NCI-H2196 treated with DMSO at 0.1 percent for 48 hours (cell line): ENCODE data around the gene OR7G3.

Experiments
- DNase-seq: peaks from one replicate; lab custom pipeline; 2025; ENCODE audit not compliant: unreplicated experiment; lab: John Stamatoyannopoulos, UW

OR7G3 gene

GRCh38 chr19:9126900-9127405, at the start of gene OR7G3:
OR7G3 (minus strand) TSS chr19:9126950; CDS start chr19:9126950, 0 bp downstream.
- DNase-seq = no peak

- DNase-seq = no peak
These were observed 48.6 kb upstream of the OR7G3 start for GRCh38 chr19:9175326-9175725.

DNA sequence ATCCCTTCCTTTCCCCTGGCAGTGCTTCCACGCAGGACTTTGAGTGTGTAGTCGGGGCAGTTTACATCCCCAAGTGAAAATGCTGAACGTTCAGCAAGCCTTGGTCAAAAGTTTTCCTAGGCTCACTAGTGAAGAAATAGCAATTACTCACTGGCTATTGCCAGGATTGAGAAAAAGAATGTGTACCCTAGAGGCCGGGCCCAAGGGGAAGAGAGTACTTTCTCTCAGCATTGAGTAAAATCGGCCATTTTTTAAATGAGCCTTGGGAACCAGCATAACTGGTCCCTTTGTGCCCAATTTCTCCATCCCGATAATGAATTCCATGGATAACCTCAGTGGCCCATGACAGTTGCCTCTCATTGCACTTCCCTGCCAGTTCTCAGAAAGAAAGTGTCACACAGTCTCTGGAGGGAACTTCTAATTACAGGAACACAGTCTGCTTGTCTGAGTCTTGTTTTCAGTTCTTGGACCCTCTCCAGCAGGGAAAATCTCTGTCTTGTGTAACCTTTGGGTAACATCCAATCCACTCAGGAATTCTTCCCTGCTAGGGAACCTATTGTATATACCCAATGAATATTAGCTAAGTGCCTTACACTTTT, 44.7 kb upstream of the OR7G3 start:
- no peak for DNase-seq

DNA sequence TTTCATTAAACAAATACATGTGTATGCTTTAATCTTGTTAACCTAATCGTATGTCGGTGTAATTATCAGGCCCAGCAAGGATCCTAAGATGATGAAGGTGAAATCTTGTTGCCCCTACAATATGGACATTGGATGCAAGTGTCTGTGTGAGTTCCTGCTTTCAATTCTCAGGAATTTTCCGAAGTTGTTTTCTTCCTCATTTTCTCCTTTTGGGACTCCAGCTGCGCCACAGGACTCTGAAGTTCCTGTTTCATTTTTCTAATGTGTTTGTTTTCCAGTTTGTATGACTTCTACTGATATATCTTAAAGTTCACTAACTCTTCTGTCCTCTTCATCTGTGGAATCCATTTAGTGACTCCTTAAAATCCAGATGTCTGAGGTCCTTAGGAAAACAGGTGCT, 40.1 kb upstream of the OR7G3 start:
- DNase-seq = no peak

- DNase-seq = no peak
These were observed 38.5 kb upstream of the OR7G3 start for GRCh38 chr19:9165261-9165660.

- no peak for DNase-seq
These were observed 34.7 kb upstream of the OR7G3 start for GRCh38 chr19:9161427-9161826.

DNA sequence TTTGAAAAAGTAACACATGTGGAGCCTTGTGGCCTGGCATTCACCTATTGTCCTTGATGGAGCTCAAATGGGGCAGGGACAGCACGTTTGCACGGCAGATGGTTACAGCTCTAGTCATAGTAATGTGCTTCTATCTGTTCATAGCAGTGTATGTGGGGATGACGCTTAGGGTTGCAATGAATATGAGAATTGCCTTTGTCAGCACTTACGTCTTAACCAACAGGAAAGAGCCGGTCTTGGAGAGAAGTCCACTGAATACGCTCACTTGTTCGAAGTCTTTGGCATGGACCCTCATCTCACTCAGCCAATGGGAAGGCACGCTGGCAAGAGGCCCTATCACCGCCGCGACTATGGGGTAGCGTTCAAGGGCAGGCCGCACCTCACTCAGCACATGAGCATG, 33.1 kb upstream of the OR7G3 start:
- DNase-seq = no peak

GRCh38 chr19:9156304-9156703, 29.6 kb upstream of the OR7G3 start:
- no peak for DNase-seq

DNA sequence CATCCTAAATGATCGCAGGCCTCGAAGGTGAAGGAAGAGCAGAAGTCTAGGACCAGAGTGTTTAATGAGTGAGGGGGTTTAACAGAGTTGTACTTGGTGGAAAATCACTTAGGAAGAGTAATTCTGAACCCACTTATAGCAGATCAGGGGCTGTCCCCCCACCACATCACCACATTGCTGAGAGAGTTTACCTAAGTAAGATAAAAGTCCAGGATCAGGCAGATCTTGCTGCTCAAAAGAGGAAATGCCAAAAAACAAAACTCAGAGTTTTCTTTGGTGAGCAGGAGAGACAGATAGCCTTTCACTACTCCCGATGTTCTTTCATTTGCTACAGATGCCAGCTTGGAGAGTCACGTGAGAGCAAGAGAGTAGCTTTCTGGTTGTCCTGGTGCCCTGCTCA, 28.8 kb upstream of the OR7G3 start:
- no peak for DNase-seq

DNA sequence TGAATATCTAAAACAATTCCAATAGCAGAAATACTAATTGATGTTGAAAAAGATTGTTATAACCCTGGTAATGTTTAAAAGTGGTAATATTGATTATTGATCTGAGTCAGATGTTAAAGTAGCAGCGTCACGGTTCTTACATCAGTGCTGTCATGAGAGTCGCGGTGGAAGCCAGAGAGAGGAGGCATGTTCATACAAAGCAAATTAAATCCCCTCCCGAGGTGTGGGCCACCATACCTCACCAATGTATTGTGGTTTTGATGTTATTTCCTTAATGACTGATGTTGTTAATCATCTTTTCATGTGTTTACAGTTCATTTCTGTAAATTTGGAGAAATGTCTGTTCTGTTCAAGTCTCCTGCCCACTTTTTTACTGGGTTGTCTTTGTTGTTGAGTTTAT, 24.6 kb upstream of the OR7G3 start:
- DNase-seq = no peak

DNA sequence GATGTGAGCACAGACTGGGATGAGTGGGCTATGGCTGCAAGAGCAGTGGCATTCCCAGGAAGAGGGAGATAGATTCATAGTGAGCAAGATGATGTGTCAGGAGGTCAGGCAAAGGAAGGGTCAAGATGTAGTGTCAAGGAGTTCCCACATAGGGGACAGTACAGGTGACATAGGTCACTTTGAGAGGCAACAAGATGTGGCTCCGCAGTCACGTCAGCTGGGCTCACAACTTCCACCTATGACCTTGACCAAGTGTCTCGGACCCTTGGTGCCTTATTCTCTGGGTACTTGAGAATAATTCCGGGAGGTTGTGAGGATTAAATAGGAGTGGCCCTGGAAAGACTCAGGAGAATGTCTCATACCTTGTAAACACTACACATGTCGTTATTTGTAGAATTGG, 23.9 kb upstream of the OR7G3 start:
- no peak for DNase-seq

DNA sequence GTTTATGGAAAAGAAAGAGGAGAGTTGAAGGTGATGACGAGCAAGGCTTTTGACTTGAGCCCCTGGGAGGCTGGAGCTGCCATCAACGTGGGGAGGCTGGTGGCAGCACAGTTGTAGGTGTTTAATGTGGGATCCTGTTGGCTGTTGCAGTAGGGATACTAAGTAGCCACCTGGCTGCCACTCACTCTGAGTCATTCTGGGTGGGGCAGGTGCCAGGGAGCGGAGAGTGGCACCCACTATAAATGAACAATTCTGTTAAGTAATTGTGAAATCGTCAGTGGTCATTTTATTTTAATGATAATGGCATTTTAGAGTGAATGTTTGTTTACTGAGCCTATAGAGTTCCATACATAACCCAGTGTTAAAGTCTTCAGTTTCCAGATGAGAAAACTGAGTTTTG, 23.2 kb upstream of the OR7G3 start:
- no peak for DNase-seq

- no peak for DNase-seq
These were observed 21.9 kb upstream of the OR7G3 start for GRCh38 chr19:9148697-9149096.

DNA sequence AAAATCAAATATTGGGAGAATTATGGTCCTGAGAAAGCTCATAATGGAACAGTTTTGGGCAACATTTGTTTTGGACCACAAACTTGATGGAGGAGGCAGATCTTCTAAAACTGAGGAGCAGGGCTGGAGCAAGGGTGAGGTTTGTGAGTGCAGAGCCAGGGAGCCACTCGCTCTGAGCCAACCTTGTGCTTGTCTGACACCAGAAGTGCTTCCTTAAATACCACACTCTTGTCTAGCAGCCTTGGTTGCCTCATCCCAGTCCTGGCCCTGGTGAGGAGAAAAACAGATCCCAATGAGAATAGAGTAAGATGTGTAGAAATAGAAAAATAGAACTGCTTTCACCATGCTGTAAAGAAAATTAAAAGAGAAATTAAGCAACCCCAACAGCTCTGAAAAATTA, 20.1 kb upstream of the OR7G3 start:
- DNase-seq = no peak

DNA sequence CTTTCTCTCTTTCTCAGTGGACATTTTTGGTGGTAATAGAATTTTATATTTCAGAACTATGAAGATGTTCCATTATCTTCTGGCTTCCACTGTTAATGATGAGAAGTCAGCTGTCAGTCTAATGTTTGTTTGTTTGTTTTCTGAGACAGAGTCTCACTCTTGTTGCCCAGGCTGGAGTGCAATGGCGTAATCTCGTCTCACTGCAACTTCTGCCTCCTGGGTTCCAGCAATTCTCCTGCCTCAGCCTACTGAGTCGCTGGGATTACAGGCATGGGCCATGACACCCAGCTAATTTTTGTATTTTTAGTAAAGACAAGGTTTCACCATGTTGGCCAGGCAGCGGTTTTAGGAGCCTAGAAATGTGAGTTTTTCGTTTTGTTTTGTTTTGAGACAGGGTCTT, 18.2 kb upstream of the OR7G3 start:
- DNase-seq = no peak

GRCh38 chr19:9140159-9140874, 13.6 kb upstream of the OR7G3 start, which contains the start of gene ZNF317:
ZNF317 (plus strand) TSS chr19:9140397; CDS start chr19:9156017, 15,620 bp downstream.
- peak; percentile 86 for DNase-seq

- no peak for DNase-seq
These were observed 12.9 kb upstream of the OR7G3 start for GRCh38 chr19:9139609-9140158.

DNA sequence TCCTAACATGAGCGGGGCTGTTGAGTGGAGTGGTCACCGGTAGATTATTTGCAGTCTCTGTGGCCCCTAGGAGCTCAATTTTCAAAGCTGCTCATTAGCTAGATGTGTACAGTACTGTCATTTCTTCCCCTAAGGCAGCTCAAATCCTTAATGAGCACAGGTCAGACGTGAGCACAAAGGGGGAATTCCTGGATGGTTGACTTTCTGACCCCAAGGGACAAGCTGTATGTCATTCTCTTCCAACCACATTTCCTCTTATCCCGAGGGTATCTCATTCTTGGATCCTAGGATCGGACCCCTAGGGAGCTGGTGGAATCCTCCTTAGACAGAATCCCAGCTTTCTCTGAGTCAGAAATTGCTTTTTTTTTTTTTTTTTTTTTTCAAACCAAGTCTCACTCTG, 5.7 kb upstream of the OR7G3 start:
- no peak for DNase-seq

DNA sequence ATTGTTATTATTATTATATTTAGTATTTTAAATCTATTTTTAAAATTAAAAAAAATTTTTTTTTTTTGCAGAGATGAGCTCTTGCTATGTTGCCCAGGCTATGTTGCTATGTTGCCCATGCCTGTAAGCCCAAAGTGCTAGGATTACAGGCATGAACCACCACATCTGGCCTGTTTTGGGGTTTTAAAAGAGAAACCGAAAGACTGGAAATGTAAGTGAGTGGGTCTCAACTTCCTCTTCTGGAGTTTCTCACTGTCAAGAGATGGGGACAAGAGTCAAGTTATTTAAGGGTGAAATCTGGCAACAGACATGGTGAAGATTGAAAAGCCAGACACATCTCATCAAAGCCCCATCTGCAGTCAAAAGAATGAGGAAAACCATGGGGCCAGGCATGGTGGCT, 4.2 kb upstream of the OR7G3 start:
- DNase-seq = no peak

- no peak for DNase-seq
These were observed 1.4 kb upstream of the OR7G3 start for GRCh38 chr19:9128171-9128570.

DNA sequence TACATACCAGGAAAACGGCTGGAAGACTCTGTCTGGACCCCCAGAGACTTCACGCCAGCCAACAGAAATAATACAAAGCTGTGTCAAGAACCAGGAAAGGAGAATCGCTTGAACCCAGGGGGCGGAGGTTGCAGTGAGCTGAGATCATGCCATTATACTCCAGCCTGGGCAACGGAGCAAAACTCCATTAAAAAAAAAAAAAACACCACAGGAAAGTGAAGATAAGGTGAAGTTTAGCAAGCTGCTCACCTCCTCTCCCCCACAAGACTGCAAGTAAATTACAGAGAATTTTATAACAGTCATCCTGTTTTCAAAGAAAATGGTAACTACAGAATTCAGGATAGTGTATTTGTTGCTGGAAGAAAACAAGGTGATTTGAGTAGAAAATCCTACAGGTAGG, 10.2 kb downstream of the OR7G3 start:
- no peak for DNase-seq

GRCh38 chr19:9115307-9115813, 11.4 kb downstream of the OR7G3 start, which contains the start of gene OR7G1:
OR7G1 (minus strand) TSS chr19:9115763; CDS start chr19:9115763, 0 bp downstream.
- no peak for DNase-seq
